A673 (cell line): ENCODE results near the gene HNF1A.

Experiments
- CTCF ChIP-seq: fragments of 300-800, 200-600 bp; sonication (generic); conservative IDR thresholded peaks from 2 replicates; pipeline ENCODE4 v1.5.1; 2017; ENCODE audit warnings: low read depth, mild to moderate bottlenecking, antibody characterized with exemption, low read length, moderate library complexity, mixed read lengths
- EZH2 ChIP-seq: fragments of 200-600 bp; sonication (generic); IDR thresholded peaks from 2 replicates; pipeline ENCODE4 v1.6.1; 2017; ENCODE audit warnings: borderline replicate concordance, low read depth, mild to moderate bottlenecking, mixed read lengths, antibody characterized with exemption, low read length; ENCODE audit not compliant: poor library complexity, severe bottlenecking

GRCh38 chr12:121001841-121002483, 23.6 kb downstream of the HNF1A start:
- TF ChIP-seq CTCF (no peak), EZH2 (no peak)
